ENCODE measurements around the gene CCSER1.

Gene CCSER1

DNA sequence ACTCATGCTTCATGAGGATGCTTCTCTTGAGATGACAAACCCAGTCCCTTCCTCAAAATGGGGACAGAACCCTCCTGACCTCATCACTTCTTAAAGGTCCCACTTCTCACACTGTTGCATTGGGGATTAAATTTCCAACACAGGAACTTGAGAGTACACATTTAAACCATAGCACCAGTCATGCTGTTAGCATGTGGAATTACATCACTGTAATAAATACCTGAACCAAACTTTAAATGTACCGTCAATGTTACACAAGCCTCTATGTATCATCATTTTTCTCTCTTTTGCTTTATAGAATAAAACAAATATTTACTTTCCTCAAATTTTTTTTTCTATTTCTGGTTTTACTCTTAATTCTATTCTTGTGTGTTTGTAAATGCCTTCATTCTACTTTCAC, 448.2 kb downstream of the CCSER1 start:
- Histone ChIP-seq H2AFZ (ENCODE audit: low read length) (no peak overlapping the region), H3K9me3 (ENCODE audit: low read length) (no peaks in the 10 kb centered on the region), H3K36me3 (ENCODE audit: insufficient read depth, low read length) (no peaks in the 10 kb centered on the region), H3K9ac (ENCODE audit: low read length) (no peak overlapping the region), H3K4me2 (ENCODE audit: low read length) (no peak overlapping the region), H3F3A (ENCODE audit: insufficient read depth, low read length) (no peaks in the 10 kb centered on the region), H3K27ac (ENCODE audit: low read depth, low read length, poor library complexity, severe bottlenecking) (no peak overlapping the region), H3K27me3 (ENCODE audit: insufficient read depth, low read length) (no peaks in the 10 kb centered on the region), H3K4me1 (ENCODE audit: insufficient read depth, low read length, severe bottlenecking) (no peaks in the 10 kb centered on the region), H3K4me3 (ENCODE audit: low read depth, low read length, poor library complexity, severe bottlenecking) (no peak overlapping the region), H4K20me1 (ENCODE audit: insufficient read depth, low read length) (no peaks in the 10 kb centered on the region), H3K9me2 (ENCODE audit: low read depth, low read length) (no peaks in the 10 kb centered on the region), H3K79me2 (ENCODE audit: insufficient read depth, low read length) (no peaks in the 10 kb centered on the region)
- TF ChIP-seq, protein P1, sequence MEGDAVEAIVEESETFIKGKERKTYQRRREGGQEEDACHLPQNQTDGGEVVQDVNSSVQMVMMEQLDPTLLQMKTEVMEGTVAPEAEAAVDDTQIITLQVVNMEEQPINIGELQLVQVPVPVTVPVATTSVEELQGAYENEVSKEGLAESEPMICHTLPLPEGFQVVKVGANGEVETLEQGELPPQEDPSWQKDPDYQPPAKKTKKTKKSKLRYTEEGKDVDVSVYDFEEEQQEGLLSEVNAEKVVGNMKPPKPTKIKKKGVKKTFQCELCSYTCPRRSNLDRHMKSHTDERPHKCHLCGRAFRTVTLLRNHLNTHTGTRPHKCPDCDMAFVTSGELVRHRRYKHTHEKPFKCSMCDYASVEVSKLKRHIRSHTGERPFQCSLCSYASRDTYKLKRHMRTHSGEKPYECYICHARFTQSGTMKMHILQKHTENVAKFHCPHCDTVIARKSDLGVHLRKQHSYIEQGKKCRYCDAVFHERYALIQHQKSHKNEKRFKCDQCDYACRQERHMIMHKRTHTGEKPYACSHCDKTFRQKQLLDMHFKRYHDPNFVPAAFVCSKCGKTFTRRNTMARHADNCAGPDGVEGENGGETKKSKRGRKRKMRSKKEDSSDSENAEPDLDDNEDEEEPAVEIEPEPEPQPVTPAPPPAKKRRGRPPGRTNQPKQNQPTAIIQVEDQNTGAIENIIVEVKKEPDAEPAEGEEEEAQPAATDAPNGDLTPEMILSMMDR (IDR thresholded peaks at IDR 0.05; ENCODE audit: low read length): no peak
- no peak for TF ChIP-seq EZH2 (IDR thresholded peaks at IDR 0.05; ENCODE audit: borderline replicate concordance, low read length)

DNA sequence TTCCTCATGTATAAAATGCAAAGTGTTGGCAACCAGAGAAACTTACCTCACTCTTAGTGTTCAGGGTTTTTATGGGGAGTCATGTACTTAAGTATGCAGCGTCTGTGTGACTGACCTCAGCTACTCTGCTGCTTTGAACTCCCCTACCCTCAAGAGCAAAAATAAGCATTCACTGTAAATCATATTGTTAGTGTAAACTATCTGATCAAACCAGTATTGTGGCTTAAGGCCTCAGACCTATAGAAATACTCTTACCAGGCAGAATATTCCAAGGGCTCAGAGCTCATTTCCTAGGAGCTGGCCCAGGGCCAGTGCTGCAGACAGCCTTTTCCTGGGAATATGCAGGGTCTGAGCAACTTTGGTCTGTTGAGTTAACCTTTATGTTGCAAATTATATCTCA, 453.1 kb downstream of the CCSER1 start:
- no peaks in the 10 kb centered on the region for H4K20me1 ChIP-seq (ENCODE audit: insufficient read depth, low read length)
- H3K9me2 ChIP-seq (ENCODE audit: low read depth, low read length): no peaks in the 10 kb centered on the region
- no peaks in the 10 kb centered on the region for H3K36me3 ChIP-seq (ENCODE audit: insufficient read depth, low read length)
- H3K79me2 ChIP-seq (ENCODE audit: insufficient read depth, low read length): no peaks in the 10 kb centered on the region
- no peak overlapping the region for H3K27ac ChIP-seq (ENCODE audit: low read depth, low read length, poor library complexity, severe bottlenecking)
- no peaks in the 10 kb centered on the region for H3F3A ChIP-seq (ENCODE audit: insufficient read depth, low read length)
- H3K4me3 ChIP-seq (ENCODE audit: low read depth, low read length, poor library complexity, severe bottlenecking): no peak overlapping the region
- no peak overlapping the region for H2AFZ ChIP-seq (ENCODE audit: low read length)
- H3K4me1 ChIP-seq (ENCODE audit: insufficient read depth, low read length, severe bottlenecking): no peaks in the 10 kb centered on the region
- no peak overlapping the region for H3K4me2 ChIP-seq (ENCODE audit: low read length)
- no peaks in the 10 kb centered on the region for H3K9me3 ChIP-seq (ENCODE audit: low read length)
- TF ChIP-seq, protein P1 (IDR thresholded peaks at IDR 0.05; ENCODE audit: low read length): no peak
- no peak for TF ChIP-seq EZH2 (IDR thresholded peaks at IDR 0.05; ENCODE audit: borderline replicate concordance, low read length)
- no peak overlapping the region for H3K9ac ChIP-seq (ENCODE audit: low read length)
- H3K27me3 ChIP-seq (ENCODE audit: insufficient read depth, low read length): no peaks in the 10 kb centered on the region

- H3K9me2 ChIP-seq (ENCODE audit: low read depth, low read length): no peaks in the 10 kb centered on the region
- no peak overlapping the region for H3K4me3 ChIP-seq (ENCODE audit: low read depth, low read length, poor library complexity, severe bottlenecking)
- H4K20me1 ChIP-seq (ENCODE audit: insufficient read depth, low read length): no peaks in the 10 kb centered on the region
- H3K27me3 ChIP-seq (ENCODE audit: insufficient read depth, low read length): no peaks in the 10 kb centered on the region
- no peaks in the 10 kb centered on the region for H3K36me3 ChIP-seq (ENCODE audit: insufficient read depth, low read length)
- no peaks in the 10 kb centered on the region for H3F3A ChIP-seq (ENCODE audit: insufficient read depth, low read length)
- no peak for TF ChIP-seq EZH2 (IDR thresholded peaks at IDR 0.05; ENCODE audit: borderline replicate concordance, low read length)
- TF ChIP-seq, protein P1 (IDR thresholded peaks at IDR 0.05; ENCODE audit: low read length): no peak
- H3K4me1 ChIP-seq (ENCODE audit: insufficient read depth, low read length, severe bottlenecking): no peaks in the 10 kb centered on the region
- no peak overlapping the region for H3K27ac ChIP-seq (ENCODE audit: low read depth, low read length, poor library complexity, severe bottlenecking)
- H3K9ac ChIP-seq (ENCODE audit: low read length): no peak overlapping the region
- no peak overlapping the region for H2AFZ ChIP-seq (ENCODE audit: low read length)
- no peaks in the 10 kb centered on the region for H3K9me3 ChIP-seq (ENCODE audit: low read length)
- no peak overlapping the region for H3K4me2 ChIP-seq (ENCODE audit: low read length)
- H3K79me2 ChIP-seq (ENCODE audit: insufficient read depth, low read length): no peaks in the 10 kb centered on the region
Observed at GRCh38 chr4:90582087-90582486, 454.9 kb downstream of the CCSER1 start.

Measured in OCI-LY1 (cell line).